Duodenal mucosa (tissue), 2 donors: ENCODE measurements around the gene MYOCD.

Experiments
- H3K27ac ChIP-seq: one replicate; pipeline ENCODE4 v1.7.0; 2013; ENCODE audit warnings: low read depth, low read length
- H3K27me3 ChIP-seq, 2 donors: one replicate each; pipeline ENCODE4 v1.7.0; 2013; ENCODE audit warnings: low read length in 2 of 2, control low read depth in 1 of 2; ENCODE audit not compliant: insufficient read depth in 2 of 2, control insufficient read depth in 1 of 2
- H3K36me3 ChIP-seq, 2 donors: one replicate each; pipeline ENCODE4 v1.7.0; 2013; ENCODE audit warnings: low read length in 2 of 2, control low read depth in 1 of 2; ENCODE audit not compliant: insufficient read depth in 2 of 2, control insufficient read depth in 1 of 2
- H3K4me1 ChIP-seq, 2 donors: one replicate each; pipeline ENCODE4 v1.7.0; 2013; ENCODE audit warnings: low read length in 2 of 2, control low read depth in 1 of 2; ENCODE audit not compliant: insufficient read depth in 2 of 2, control insufficient read depth in 1 of 2
- H3K4me3 ChIP-seq, 2 donors: one replicate each; pipeline ENCODE4 v1.7.0; 2013; ENCODE audit warnings: low read length in 2 of 2, low read depth in 1 of 2
- H3K9ac ChIP-seq, 2 donors: one replicate each; pipeline ENCODE4 v1.7.0; 2013; ENCODE audit warnings: low read length in 2 of 2, low read depth in 1 of 2
- H3K9me3 ChIP-seq, 2 donors: one replicate each; pipeline ENCODE4 v1.7.0; 2013; ENCODE audit warnings: low read length in 2 of 2, control low read depth in 1 of 2; ENCODE audit not compliant: control insufficient read depth in 1 of 2

MYOCD gene

GRCh38 chr17:12814718-12815117 is 149.0 kb downstream of the MYOCD start:
- Histone ChIP-seq H3K4me3 (no peak overlapping the region), H3K9ac (no peak overlapping the region), H3K4me1 (peaks cover 0 to 6% of the 10 kb centered on the region in 2 donors), H3K9me3 (peaks cover 0 to 11% of the 10 kb centered on the region in 2 donors), H3K27me3 (no peaks in the 10 kb centered on the region), H3K27ac (no peak overlapping the region), H3K36me3 (no peaks in the 10 kb centered on the region)

GRCh38 chr17:12815642-12816141 is 150.0 kb downstream of the MYOCD start:
- no peak overlapping the region for H3K27ac ChIP-seq

More at GRCh38 chr17:12815642-12816141, 150.0 kb downstream of the MYOCD start:
- H3K27me3 ChIP-seq: no peaks in the 10 kb centered on the region
- no peak overlapping the region for H3K4me3 ChIP-seq
- no peaks in the 10 kb centered on the region for H3K36me3 ChIP-seq
- peaks cover 0 to 8% of the 10 kb centered on the region in 2 donors for H3K4me1 ChIP-seq
- peaks cover 0 to 11% of the 10 kb centered on the region in 2 donors for H3K9me3 ChIP-seq
- H3K9ac ChIP-seq: no peak overlapping the region
